HepG2 (cell line): ENCODE data around the gene MRPL10. TPM values are rescaled to one million over a fixed set of nuclear protein-coding genes. Genes with fewer than 3 reads are reported as not detected.

ENCODE experiments used
- ATAC-seq: fragments of 200-7000 bp; cut with Tn5 transposase; 3 replicates; pipeline ENCODE4 v1.9.1; 2020; ENCODE audit warnings: mild to moderate bottlenecking, moderate library complexity
- BruUV-seq: library from RNA; stranded (reverse); fragments of 400-500 nt; replicated peaks from 2 replicates; lab custom pipeline; 2021; lab: Mats Ljungman, UMichigan
- CTCF ChIA-PET: fragments of 300-600 bp; formaldehyde crosslinking; extraction: SDS; loops from one replicate; lab custom pipeline; 2021; ENCODE audit warnings: low total read pairs, inconsistent platforms, low intra/inter-chr PET ratio; lab: Yijun Ruan, JAX
- POLR2A ChIA-PET: fragments of 350-600 bp; sonication (Branson Sonifier 250); formaldehyde crosslinking; loops from one replicate; lab custom pipeline; 2020; ENCODE audit warnings: antibody characterized with exemption, inconsistent platforms; lab: Yijun Ruan, JAX
- DNase-seq: peaks from one replicate; pipeline ENCODE4 v3.0.0-alpha.2; 2015; ENCODE audit warnings: low spot score
- FAIRE-seq: peaks from 3 replicates; lab custom pipeline; 2011; peaks lifted over from hg19 to GRCh38; lab: Jason Lieb, UNC
- H2AFZ ChIP-seq: one replicate; pipeline ENCODE4 v1.6.1; 2011; ENCODE audit warnings: low read length, inconsistent platforms
- H3K27ac ChIP-seq: fragments of 300-600 bp; 3 replicates; pipeline ENCODE4 v1.8.0; 2011; ENCODE audit warnings: mixed run types, mild to moderate bottlenecking, mixed read lengths, low read length, inconsistent platforms; ENCODE audit not compliant: insufficient read depth; ENCODE audit errors: extremely low read length
- H3K27me3 ChIP-seq, 2 experiments: fragments of 200-600 bp in 1 of 2; 2 replicates in 1 of 2; 3 replicates in 1 of 2; pipeline versions ENCODE4 v1.6.0 to v1.8.0; 2011; ENCODE audit warnings: low read length in 2 of 2, mild to moderate bottlenecking in 2 of 2, moderate library complexity in 2 of 2, inconsistent platforms in 1 of 2; ENCODE audit not compliant: insufficient read depth in 2 of 2, control insufficient read depth in 1 of 2
- H3K36me3 ChIP-seq, 2 experiments: fragments of 200-600 bp in 1 of 2; replicated peaks in 1 of 2; 2 replicates in 1 of 2; 3 replicates in 1 of 2; pipeline versions ENCODE4 v1.5.1 to v1.8.0; 2011; ENCODE audit warnings: low read length in 2 of 2, inconsistent platforms in 1 of 2; ENCODE audit not compliant: insufficient read depth in 2 of 2, control insufficient read depth in 1 of 2
- H3K4me1 ChIP-seq: 2 replicates; pipeline ENCODE4 v1.5.1; 2012; ENCODE audit warnings: low read length, inconsistent platforms; ENCODE audit not compliant: insufficient read depth
- H3K4me2 ChIP-seq: 2 replicates; pipeline ENCODE4 v1.6.0; 2011; ENCODE audit warnings: low read depth, low read length, inconsistent platforms
- H3K4me3 ChIP-seq, 3 experiments: fragments of 200-600 bp in 1 of 3; sonication (generic), shearing (Covaris generic) in 1 of 3; replicated peaks in 1 of 3; 2 replicates each; pipeline ENCODE4 v1.5.1; 2011 to 2016; ENCODE audit warnings: low read length in 3 of 3, inconsistent platforms in 2 of 3, low read depth in 2 of 3, mild to moderate bottlenecking in 2 of 3, control low read depth in 1 of 3, mixed read lengths in 1 of 3; ENCODE audit not compliant: insufficient read depth in 1 of 3
- H3K79me2 ChIP-seq: one replicate; pipeline ENCODE4 v1.6.1; 2011; ENCODE audit warnings: low read length, inconsistent platforms; ENCODE audit not compliant: insufficient read depth
- H3K9ac ChIP-seq: 2 replicates; pipeline ENCODE4 v1.6.0; 2011; ENCODE audit warnings: mild to moderate bottlenecking, low read depth, low read length, inconsistent platforms; ENCODE audit not compliant: insufficient read depth
- H3K9me3 ChIP-seq: 2 replicates; pipeline ENCODE4 v1.5.1; 2012; ENCODE audit warnings: mild to moderate bottlenecking, low read length
- H4K20me1 ChIP-seq: 2 replicates; pipeline ENCODE4 v1.6.0; 2011; ENCODE audit warnings: inconsistent platforms, mild to moderate bottlenecking, low read length, moderate library complexity; ENCODE audit not compliant: insufficient read depth
- CCAR2 ChIP-seq: fragments of 200-400 bp; formaldehyde crosslinking; optimal IDR thresholded peaks from 2 replicates; pipeline ENCODE3; 2018; ENCODE audit warnings: low read depth, mild to moderate bottlenecking, low read length, moderate library complexity
- FOSL1 ChIP-seq: sonication (generic); formaldehyde crosslinking; IDR thresholded peaks from 2 replicates; pipeline ENCODE4 v1.9.0; 2021; ENCODE audit warnings: missing genetic modification reagents, borderline replicate concordance
- KMT2A ChIP-seq: sonication (generic); formaldehyde crosslinking; IDR thresholded peaks from 2 replicates; pipeline ENCODE4 v1.4.0; 2020; ENCODE audit warnings: missing genetic modification reagents
- NCOA5 ChIP-seq: sonication (generic); formaldehyde crosslinking; IDR thresholded peaks from 2 replicates; pipeline ENCODE4 v1.4.0; 2020; ENCODE audit warnings: missing genetic modification reagents
- NFKB2 ChIP-seq: sonication (generic); formaldehyde crosslinking; IDR thresholded peaks from 2 replicates; pipeline ENCODE4 v1.4.0; 2020; ENCODE audit warnings: missing genetic modification reagents, borderline replicate concordance
- ZFP37 ChIP-seq: sonication (generic); formaldehyde crosslinking; IDR thresholded peaks from 2 replicates; pipeline ENCODE4 v1.4.0; 2020; ENCODE audit warnings: missing genetic modification reagents, borderline replicate concordance
- ZNF350 ChIP-seq: sonication (generic); formaldehyde crosslinking; IDR thresholded peaks from 2 replicates; pipeline ENCODE4 v1.4.0; 2020; ENCODE audit warnings: mild to moderate bottlenecking, low read depth, missing genetic modification reagents, borderline replicate concordance
- ZNF574 ChIP-seq: sonication (generic); formaldehyde crosslinking; IDR thresholded peaks from 2 replicates; pipeline ENCODE4 v1.4.0; 2020; ENCODE audit warnings: missing genetic modification reagents
- ZNF740 ChIP-seq: sonication (generic); formaldehyde crosslinking; IDR thresholded peaks from 2 replicates; pipeline ENCODE4 v1.4.0; 2020; ENCODE audit warnings: missing genetic modification reagents
- WGBS: methylation state at CpG from one replicate; pipeline ENCODE4 v1.1.6; 2017; ENCODE audit warnings: low lambda C conversion rate; 5-methylcytosine and 5-hydroxymethylcytosine counted together
- in situ Hi-C: cut with HindIII; loops from 2 replicates; pipeline ENCODE4 v1.10.0; 2017; ENCODE audit warnings: low pct_unique_long_range_greater_than_20kb; ENCODE audit not compliant: extremely low pct_ligation_motif_present
- intact Hi-C: fragments of 100-400 bp; cut with micrococcal nuclease; formaldehyde crosslinking; loops from one replicate; pipeline ENCODE4 v1.10.0; 2022; ENCODE audit not compliant: unreplicated experiment
- polyA plus RNA-seq, 8 experiments: library from polyadenylated mRNA; depleted of rRNA in 3 of 8; stranded (reverse) in 7 of 8; unstranded in 1 of 8; fragments of >200 nt; fragmentation: Illumina TruSeq in 4 of 8; extraction: Trizol in 4 of 8; gene quantifications; 2 replicates each; pipeline versions ENCODE4 v1.2.1 to v1.2.3, GENCODE V29; 2011 to 2016; ENCODE audit warnings: low read depth in 4 of 8, missing spikeins in 1 of 8, mixed read lengths in 1 of 8; ENCODE audit not compliant: insufficient read depth in 1 of 8
- total RNA-seq, 5 experiments: library from RNA; depleted of rRNA; stranded (reverse); fragments of >200 nt; fragmentation: Illumina TruSeq; extraction: Trizol; gene quantifications; 2 replicates each; pipeline ENCODE4 v1.2.3, GENCODE V29; 2016; ENCODE audit warnings: low read depth in 1 of 5
- TF ChIP-seq, protein P1 (sequence below): sonication (generic); formaldehyde crosslinking; conservative IDR thresholded peaks from 2 replicates; pipeline ENCODE4 v1.4.0; 2020; ENCODE audit warnings: missing genetic modification reagents

Gene MRPL10
- total and polyA plus RNA-seq, 2 of the 13 experiments (the other 11 are each of a cell fraction or from before 2014, with no cell fraction given): 56.7 to 149 TPM

- TF ChIP-seq, protein P1, sequence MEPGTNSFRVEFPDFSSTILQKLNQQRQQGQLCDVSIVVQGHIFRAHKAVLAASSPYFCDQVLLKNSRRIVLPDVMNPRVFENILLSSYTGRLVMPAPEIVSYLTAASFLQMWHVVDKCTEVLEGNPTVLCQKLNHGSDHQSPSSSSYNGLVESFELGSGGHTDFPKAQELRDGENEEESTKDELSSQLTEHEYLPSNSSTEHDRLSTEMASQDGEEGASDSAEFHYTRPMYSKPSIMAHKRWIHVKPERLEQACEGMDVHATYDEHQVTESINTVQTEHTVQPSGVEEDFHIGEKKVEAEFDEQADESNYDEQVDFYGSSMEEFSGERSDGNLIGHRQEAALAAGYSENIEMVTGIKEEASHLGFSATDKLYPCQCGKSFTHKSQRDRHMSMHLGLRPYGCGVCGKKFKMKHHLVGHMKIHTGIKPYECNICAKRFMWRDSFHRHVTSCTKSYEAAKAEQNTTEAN: no peak
- no peak for TF ChIP-seq ZFP37 (CRISPR knock-in tag)
- TF ChIP-seq FOSL1 (CRISPR knock-in tag): no peak
- TF ChIP-seq ZNF350 (CRISPR knock-in tag): no peak
- TF ChIP-seq CCAR2: no peak
- TF ChIP-seq NFKB2 (CRISPR knock-in tag): no peak
- no peak for TF ChIP-seq KMT2A (CRISPR knock-in tag)
- no peak for TF ChIP-seq ZNF740 (CRISPR knock-in tag)
Observed at GRCh38 chr17:47803751-47804150, 27.6 kb downstream of the MRPL10 start (continued).

- POLR2A ChIA-PET: no interaction called here
- ATAC-seq: no peak
- WGBS: 0% methylated on average over 5 of the region's 5 CpGs
Observed at GRCh38 chr17:47803201-47803600, 28.1 kb downstream of the MRPL10 start.

More at GRCh38 chr17:47803201-47803600, 28.1 kb downstream of the MRPL10 start:
- intact Hi-C loops: no loop called here
- Histone ChIP-seq H4K20me1 (peaks cover 4% of the 10 kb centered on the region; the same call in 1 of the 2 replicates), H3K27ac (no peak overlapping the region), H2AFZ (no peak overlapping the region), H3K4me3 (no peak overlapping the region), H3K4me1 (no peaks in the 10 kb centered on the region), H3K9ac (no peak overlapping the region), H3K4me2 (no peak overlapping the region), H3K79me2 (no peaks in the 10 kb centered on the region), H3K9me3 (no peaks in the 10 kb centered on the region), H3K27me3 (peaks cover 4 to 16% of the 10 kb centered on the region in 2 experiments; a peak in 3 of 5 replicates), H3K36me3 (no peaks in the 10 kb centered on the region; a peak in 3 of 5 replicates)
- TF ChIP-seq ZNF574 (CRISPR knock-in tag) (no peak), NCOA5 (no peak)
- no peak for FAIRE-seq
- in situ Hi-C loops: no loop called here
- no peak for DNase-seq
- no TSS peak for BruUV-seq
- CTCF ChIA-PET: interaction anchor here (2.2 kb wide), 1 partner anchor 27 kb away, joined by 15 read pairs; no protein-coding TSS in a partner anchor
